Endodermal cell (in vitro differentiated cells): ENCODE measurements around the gene CCDC51. TPM values are rescaled to one million over a fixed set of nuclear protein-coding genes. Genes with fewer than 3 reads are reported as not detected.

Source experiments
- DNase-seq: peaks from one replicate; pipeline ENCODE4 v3.0.0-alpha.2; 2017
- H3K27ac ChIP-seq: 2 replicates; pipeline ENCODE4 v1.5.1; 2013; ENCODE audit warnings: mild to moderate bottlenecking, low read depth, low read length, moderate library complexity
- H3K27me3 ChIP-seq: 2 replicates; pipeline ENCODE4 v1.6.1; 2013; ENCODE audit warnings: mild to moderate bottlenecking, low read length, moderate library complexity; ENCODE audit not compliant: insufficient read depth, control insufficient read depth, poor library complexity, severe bottlenecking
- H3K36me3 ChIP-seq: 2 replicates; pipeline ENCODE4 v1.7.0; 2013; ENCODE audit warnings: mild to moderate bottlenecking, low read length, moderate library complexity; ENCODE audit not compliant: control insufficient read depth, insufficient read depth
- H3K4me1 ChIP-seq: one replicate; pipeline ENCODE4 v1.7.0; 2013; ENCODE audit warnings: low read length; ENCODE audit not compliant: control insufficient read depth, insufficient read depth
- H3K4me3 ChIP-seq: 2 replicates; pipeline ENCODE4 v1.5.1; 2013; ENCODE audit warnings: mild to moderate bottlenecking, low read length, moderate library complexity
- H3K9ac ChIP-seq: 2 replicates; pipeline ENCODE4 v1.6.1; 2013; ENCODE audit warnings: mild to moderate bottlenecking, low read length, moderate library complexity; ENCODE audit not compliant: poor library complexity, severe bottlenecking; ENCODE audit errors: extremely low read depth
- H3K9me3 ChIP-seq: 2 replicates; pipeline ENCODE4 v1.6.1; 2013; ENCODE audit warnings: mild to moderate bottlenecking, low read length, moderate library complexity; ENCODE audit not compliant: control insufficient read depth
- H3K27ac Mint-ChIP-seq: 2 replicates; pipeline ENCODE4 v1.8.0; 2020; ENCODE audit warnings: mixed read lengths
- H3K27me3 Mint-ChIP-seq: 2 replicates; pipeline ENCODE4 v1.8.0; 2021; ENCODE audit warnings: mild to moderate bottlenecking, mixed read lengths; ENCODE audit not compliant: insufficient read depth
- H3K36me3 Mint-ChIP-seq: 2 replicates; pipeline ENCODE4 v1.8.0; 2020; ENCODE audit warnings: low read depth, mixed read lengths
- H3K4me1 Mint-ChIP-seq: 2 replicates; pipeline ENCODE4 v1.8.0; 2020; ENCODE audit warnings: mixed read lengths
- H3K4me3 Mint-ChIP-seq: 2 replicates; pipeline ENCODE4 v1.8.0; 2020; ENCODE audit warnings: mild to moderate bottlenecking, moderate library complexity, mixed read lengths
- H3K9me3 Mint-ChIP-seq: 2 replicates; pipeline ENCODE4 v1.8.0; 2020; ENCODE audit warnings: mild to moderate bottlenecking, mixed read lengths
- CTCF ChIP-seq: fragments of 200-600 bp; sonication (generic); conservative IDR thresholded peaks from 2 replicates; pipeline ENCODE4 v1.5.0; 2021; ENCODE audit warnings: antibody characterized with exemption, mild to moderate bottlenecking
- WGBS, 2 experiments: methylation state at CpG; one replicate each; pipeline versions ENCODE4 v1.1.5 to v1.1.7; 2013; ENCODE audit warnings: missing lambda C conversion rate in 2 of 2, mixed read lengths in 1 of 2; ENCODE audit not compliant: insufficient coverage in 1 of 2, insufficient read length in 1 of 2; 5-methylcytosine and 5-hydroxymethylcytosine counted together
- total RNA-seq, 2 donors: library from RNA; stranded (reverse); fragmentation: NEBNext Ultra II Directional in 1 of 2; extraction: Animal tissue kit (Norgen Biotek cat#: 25700) in 1 of 2; gene quantifications; 2 replicates in 1 of 2; 3 replicates in 1 of 2; pipeline ENCODE4 v1.2.1, GENCODE V29; 2021

Gene CCDC51
- total RNA-seq, 2 donors from 2014 or later, result 14.5 to 14.6 TPM

DNA sequence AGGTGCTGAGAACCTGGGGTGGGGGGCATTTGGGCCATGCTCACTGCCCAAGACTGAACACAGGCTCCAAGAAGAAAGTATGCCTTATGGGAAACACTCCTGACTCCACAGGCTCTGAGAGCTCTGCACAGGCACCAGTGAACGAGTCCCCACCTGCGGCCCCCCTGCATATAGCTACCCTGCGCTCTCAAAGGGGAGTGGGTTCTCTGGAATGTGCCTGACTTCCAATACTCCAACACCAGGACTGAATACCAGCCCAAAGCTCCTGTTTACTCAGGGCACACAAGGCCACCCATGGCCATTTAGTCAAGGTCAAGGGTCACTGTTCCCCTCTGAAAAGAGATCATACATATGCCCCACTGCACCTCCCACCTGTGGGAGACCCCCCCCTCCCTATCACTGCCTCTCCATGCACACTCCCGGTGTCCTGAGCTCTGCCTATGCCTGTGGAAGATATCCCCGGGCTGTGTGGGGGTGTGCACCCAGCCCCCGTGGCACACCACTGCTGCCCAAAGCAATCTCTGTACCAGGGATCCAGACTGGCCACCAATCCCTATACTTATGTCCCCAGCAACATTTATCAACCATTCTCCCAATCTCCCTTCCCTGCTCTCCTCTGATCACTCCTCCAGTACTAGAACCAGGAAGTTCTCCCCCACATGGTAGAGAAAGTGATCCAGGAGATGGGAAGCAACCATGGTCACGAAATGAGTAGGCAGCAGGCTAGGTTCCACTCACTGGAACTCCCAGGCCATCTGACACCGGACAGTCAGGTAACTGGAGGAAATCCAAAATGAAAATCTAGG is 8.5 kb downstream of the CCDC51 start:
- WGBS, 2 experiments, result 87 to 90% methylated on average over 3 to 8 of the region's 8 CpGs
- H3K4me1 ChIP-seq, result peaks cover 14% of the 10 kb centered on the region
- no peak for TF ChIP-seq CTCF

GRCh38 chr3:48430708-48431101 is 9.2 kb downstream of the CCDC51 start:
- H3K4me1 ChIP-seq, result peaks cover 14% of the 10 kb centered on the region
- WGBS, 2 experiments, result 95 to 100% methylated on average over 1 of the region's 1 CpG
- peaks cover 34% of the 10 kb centered on the region for H3K36me3 ChIP-seq
- no peak overlapping the region for H3K4me3 ChIP-seq
- no peaks in the 10 kb centered on the region for H3K27me3 ChIP-seq
- no peak overlapping the region for H3K9ac ChIP-seq
- Mint-ChIP-seq H3K36me3 (peaks cover 32% of the 10 kb centered on the region), H3K9me3 (no peaks in the 10 kb centered on the region), H3K27me3 (no peaks in the 10 kb centered on the region), H3K4me3 (peak overlapping the region; percentile 90), H3K27ac (peak overlapping the region; percentile 94), H3K4me1 (peaks cover 36% of the 10 kb centered on the region)
- DNase-seq, result no peak
- no peak overlapping the region for H3K27ac ChIP-seq
- H3K9me3 ChIP-seq, result no peaks in the 10 kb centered on the region
- TF ChIP-seq CTCF, result no peak

More for the DNA sequence above, 8.5 kb downstream of the CCDC51 start:
- H3K27me3 ChIP-seq, result no peaks in the 10 kb centered on the region
- H3K27me3 Mint-ChIP-seq, result no peaks in the 10 kb centered on the region
- H3K36me3 ChIP-seq, result peaks cover 34% of the 10 kb centered on the region
- no peak for DNase-seq
- H3K4me1 Mint-ChIP-seq, result peaks cover 30% of the 10 kb centered on the region
- H3K9ac ChIP-seq, result no peak overlapping the region
- no peak overlapping the region for H3K4me3 ChIP-seq
- peak overlapping the region; percentile 94 for H3K27ac Mint-ChIP-seq
- peak overlapping the region; percentile 90 for H3K4me3 Mint-ChIP-seq
- no peaks in the 10 kb centered on the region for H3K9me3 ChIP-seq
- H3K36me3 Mint-ChIP-seq, result peaks cover 32% of the 10 kb centered on the region
- no peaks in the 10 kb centered on the region for H3K9me3 Mint-ChIP-seq
- H3K27ac ChIP-seq, result no peak overlapping the region

DNA sequence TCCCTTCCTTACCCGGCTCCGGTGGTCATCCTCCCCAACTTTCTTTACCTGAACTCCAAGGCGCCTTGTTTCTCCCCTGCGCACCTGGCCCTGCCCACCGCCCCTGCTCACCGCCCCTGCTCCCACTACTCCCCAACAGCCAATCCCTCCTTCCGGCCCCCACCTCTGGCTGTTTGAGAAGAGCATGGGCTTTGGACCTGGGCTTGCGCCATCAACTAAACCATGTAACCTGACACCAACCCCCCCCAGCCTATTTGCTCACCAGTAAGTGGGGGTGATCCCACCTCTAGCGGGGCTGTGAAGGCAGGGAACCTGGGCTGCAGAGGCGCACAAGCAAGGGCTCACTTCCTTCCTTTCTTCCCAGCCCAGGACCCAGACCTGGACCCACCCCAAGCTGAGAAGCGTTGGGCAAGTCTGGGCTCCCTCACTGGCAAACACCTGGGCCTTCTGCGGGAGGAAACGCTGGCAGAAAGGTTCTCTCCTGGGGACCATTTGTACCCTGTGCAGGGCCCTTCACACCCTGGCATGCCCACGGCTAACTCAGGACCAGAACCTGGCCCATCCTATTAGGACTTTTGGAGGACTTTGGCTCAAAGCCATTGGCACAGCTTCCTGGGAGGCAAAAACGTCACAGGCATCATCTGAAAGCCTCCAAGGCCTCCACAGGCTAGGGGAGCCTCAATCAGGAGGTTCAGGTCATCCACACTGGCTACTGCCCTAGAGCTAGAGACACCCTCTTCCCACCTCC is 9.8 kb downstream of the CCDC51 start, which contains the start of gene PLXNB1:
Gene PLXNB1, minus strand, starts transcription at position 127 of the 748 bp plus-strand sequence. CDS start 5,475 bp downstream, outside the sequence.
- Histone ChIP-seq H3K27ac (peak within 1 kb of the TSS; percentile 99), H3K27me3 (no peaks in the 10 kb centered on the region), H3K9me3 (no peaks in the 10 kb centered on the region), H3K4me1 (peaks cover 14% of the 10 kb centered on the region), H3K9ac (peak within 1 kb of the TSS; percentile 85), H3K36me3 (peaks cover 34% of the 10 kb centered on the region), H3K4me3 (peak within 1 kb of the TSS; percentile 84)
- Mint-ChIP-seq H3K4me3 (peak within 1 kb of the TSS; percentile 90), H3K27me3 (no peaks in the 10 kb centered on the region), H3K9me3 (no peaks in the 10 kb centered on the region), H3K36me3 (peaks cover 32% of the 10 kb centered on the region), H3K4me1 (peaks cover 39% of the 10 kb centered on the region), H3K27ac (peak within 1 kb of the TSS; percentile 94)
- peak; percentile 95 for DNase-seq
- TF ChIP-seq CTCF, result no peak
- 15 to 18% methylated on average over 9 to 15 of the region's 15 CpGs for WGBS, 2 experiments
